ENCODE results near the gene RRP36.

The RRP36 gene

DNA sequence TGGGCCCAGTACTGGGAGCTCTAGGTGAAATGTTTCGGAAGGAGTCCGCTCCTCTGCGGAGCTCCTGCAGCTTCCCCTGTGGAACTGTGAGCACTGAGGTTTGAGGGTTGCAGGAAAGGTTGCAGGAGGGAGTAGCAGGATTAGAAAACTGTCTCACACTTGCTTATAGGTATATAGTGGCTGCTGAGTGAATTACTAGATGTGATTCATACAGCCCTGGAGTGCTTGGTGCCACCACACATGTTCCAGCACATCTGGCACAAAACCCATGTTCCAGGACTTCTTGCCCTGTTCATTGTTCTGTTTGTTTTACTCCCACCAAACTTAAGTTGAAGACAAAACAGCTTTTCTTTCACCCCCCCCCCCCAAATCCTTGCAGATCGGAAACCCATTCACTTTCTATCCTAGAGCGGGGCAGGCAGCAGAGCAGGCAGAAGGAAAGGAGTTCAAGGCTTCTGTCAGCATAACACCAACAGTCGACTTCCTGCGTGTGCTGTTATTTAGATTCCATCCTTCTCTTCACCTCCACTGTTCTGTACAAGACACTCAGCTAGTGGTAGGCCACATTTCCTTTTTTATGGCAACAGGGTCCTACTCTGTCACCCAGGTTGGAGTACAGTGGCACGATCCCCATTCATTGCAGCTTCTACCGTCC, 41.8 kb upstream of the RRP36 start:
- Histone ChIP-seq H3K4me1 (ENCODE audit: insufficient read depth, low read length, severe bottlenecking) (peaks cover 40% of the 10 kb centered on the region), H3K36me3 (ENCODE audit: insufficient read depth, low read length) (peaks cover 17% of the 10 kb centered on the region), H3K27ac (ENCODE audit: low read depth, low read length, poor library complexity, severe bottlenecking) (peak overlapping the region; percentile 70), H3K4me2 (ENCODE audit: low read length) (peak overlapping the region; percentile 97), H3K9ac (ENCODE audit: low read length) (peak overlapping the region; percentile 87), H3F3A (ENCODE audit: insufficient read depth, low read length) (peaks cover 4% of the 10 kb centered on the region; the same call in 1 of the 2 replicates), H3K9me2 (ENCODE audit: low read depth, low read length) (no peaks in the 10 kb centered on the region), H3K9me3 (ENCODE audit: low read length) (no peaks in the 10 kb centered on the region), H3K79me2 (ENCODE audit: insufficient read depth, low read length) (peaks cover 4% of the 10 kb centered on the region; the same call in 1 of the 2 replicates), H3K27me3 (ENCODE audit: insufficient read depth, low read length) (no peaks in the 10 kb centered on the region), H4K20me1 (ENCODE audit: insufficient read depth, low read length) (no peaks in the 10 kb centered on the region), H2AFZ (ENCODE audit: low read length) (0 out of 2 replicates have a peak overlapping the region, but pooled peaks have one; percentile 22), H3K4me3 (ENCODE audit: low read depth, low read length, poor library complexity, severe bottlenecking) (peak overlapping the region; percentile 85)
- TF ChIP-seq EZH2 (IDR thresholded peaks at IDR 0.05; ENCODE audit: borderline replicate concordance, low read length): no peak
- TF ChIP-seq, protein P1, sequence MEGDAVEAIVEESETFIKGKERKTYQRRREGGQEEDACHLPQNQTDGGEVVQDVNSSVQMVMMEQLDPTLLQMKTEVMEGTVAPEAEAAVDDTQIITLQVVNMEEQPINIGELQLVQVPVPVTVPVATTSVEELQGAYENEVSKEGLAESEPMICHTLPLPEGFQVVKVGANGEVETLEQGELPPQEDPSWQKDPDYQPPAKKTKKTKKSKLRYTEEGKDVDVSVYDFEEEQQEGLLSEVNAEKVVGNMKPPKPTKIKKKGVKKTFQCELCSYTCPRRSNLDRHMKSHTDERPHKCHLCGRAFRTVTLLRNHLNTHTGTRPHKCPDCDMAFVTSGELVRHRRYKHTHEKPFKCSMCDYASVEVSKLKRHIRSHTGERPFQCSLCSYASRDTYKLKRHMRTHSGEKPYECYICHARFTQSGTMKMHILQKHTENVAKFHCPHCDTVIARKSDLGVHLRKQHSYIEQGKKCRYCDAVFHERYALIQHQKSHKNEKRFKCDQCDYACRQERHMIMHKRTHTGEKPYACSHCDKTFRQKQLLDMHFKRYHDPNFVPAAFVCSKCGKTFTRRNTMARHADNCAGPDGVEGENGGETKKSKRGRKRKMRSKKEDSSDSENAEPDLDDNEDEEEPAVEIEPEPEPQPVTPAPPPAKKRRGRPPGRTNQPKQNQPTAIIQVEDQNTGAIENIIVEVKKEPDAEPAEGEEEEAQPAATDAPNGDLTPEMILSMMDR (IDR thresholded peaks at IDR 0.05; ENCODE audit: low read length): no peak

DNA sequence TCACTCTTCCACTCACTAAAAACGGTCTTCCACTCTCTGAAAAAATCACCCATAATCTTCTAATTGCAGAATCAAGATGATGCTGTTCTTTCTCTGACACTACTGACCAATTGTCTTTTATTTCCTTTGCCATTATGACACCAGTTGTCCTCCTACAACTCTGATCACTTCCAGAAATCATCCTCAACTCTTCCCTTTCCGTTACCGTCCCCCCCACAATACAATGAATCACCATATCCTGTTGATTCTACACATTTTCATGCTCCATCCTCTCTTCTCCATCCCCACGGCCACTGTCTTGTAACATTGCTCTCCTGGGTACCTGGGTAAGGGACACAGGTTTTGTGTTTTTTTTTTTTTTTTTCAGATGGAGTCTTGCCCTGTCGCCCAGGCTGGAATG, 39.6 kb upstream of the RRP36 start:
- peaks cover 4% of the 10 kb centered on the region; the same call in 1 of the 2 replicates for H3F3A ChIP-seq (ENCODE audit: insufficient read depth, low read length)
- H4K20me1 ChIP-seq (ENCODE audit: insufficient read depth, low read length): no peaks in the 10 kb centered on the region
- no peak overlapping the region for H3K4me3 ChIP-seq (ENCODE audit: low read depth, low read length, poor library complexity, severe bottlenecking)
- no peak for TF ChIP-seq EZH2 (IDR thresholded peaks at IDR 0.05; ENCODE audit: borderline replicate concordance, low read length)
- TF ChIP-seq, protein P1 (IDR thresholded peaks at IDR 0.05; ENCODE audit: low read length): no peak
- peaks cover 49% of the 10 kb centered on the region for H3K4me1 ChIP-seq (ENCODE audit: insufficient read depth, low read length, severe bottlenecking)
- H3K9ac ChIP-seq (ENCODE audit: low read length): no peak overlapping the region
- H3K9me3 ChIP-seq (ENCODE audit: low read length): no peaks in the 10 kb centered on the region
- H3K27me3 ChIP-seq (ENCODE audit: insufficient read depth, low read length): no peaks in the 10 kb centered on the region
- H3K27ac ChIP-seq (ENCODE audit: low read depth, low read length, poor library complexity, severe bottlenecking): no peak overlapping the region
- no peak overlapping the region for H3K4me2 ChIP-seq (ENCODE audit: low read length)
- H3K36me3 ChIP-seq (ENCODE audit: insufficient read depth, low read length): 0 out of 2 replicates have a peak, but pooled peaks cover 4% of the 10 kb centered on the region
- H3K9me2 ChIP-seq (ENCODE audit: low read depth, low read length): no peaks in the 10 kb centered on the region
- H3K79me2 ChIP-seq (ENCODE audit: insufficient read depth, low read length): peaks cover 10% of the 10 kb centered on the region
- no peak overlapping the region for H2AFZ ChIP-seq (ENCODE audit: low read length)

DNA sequence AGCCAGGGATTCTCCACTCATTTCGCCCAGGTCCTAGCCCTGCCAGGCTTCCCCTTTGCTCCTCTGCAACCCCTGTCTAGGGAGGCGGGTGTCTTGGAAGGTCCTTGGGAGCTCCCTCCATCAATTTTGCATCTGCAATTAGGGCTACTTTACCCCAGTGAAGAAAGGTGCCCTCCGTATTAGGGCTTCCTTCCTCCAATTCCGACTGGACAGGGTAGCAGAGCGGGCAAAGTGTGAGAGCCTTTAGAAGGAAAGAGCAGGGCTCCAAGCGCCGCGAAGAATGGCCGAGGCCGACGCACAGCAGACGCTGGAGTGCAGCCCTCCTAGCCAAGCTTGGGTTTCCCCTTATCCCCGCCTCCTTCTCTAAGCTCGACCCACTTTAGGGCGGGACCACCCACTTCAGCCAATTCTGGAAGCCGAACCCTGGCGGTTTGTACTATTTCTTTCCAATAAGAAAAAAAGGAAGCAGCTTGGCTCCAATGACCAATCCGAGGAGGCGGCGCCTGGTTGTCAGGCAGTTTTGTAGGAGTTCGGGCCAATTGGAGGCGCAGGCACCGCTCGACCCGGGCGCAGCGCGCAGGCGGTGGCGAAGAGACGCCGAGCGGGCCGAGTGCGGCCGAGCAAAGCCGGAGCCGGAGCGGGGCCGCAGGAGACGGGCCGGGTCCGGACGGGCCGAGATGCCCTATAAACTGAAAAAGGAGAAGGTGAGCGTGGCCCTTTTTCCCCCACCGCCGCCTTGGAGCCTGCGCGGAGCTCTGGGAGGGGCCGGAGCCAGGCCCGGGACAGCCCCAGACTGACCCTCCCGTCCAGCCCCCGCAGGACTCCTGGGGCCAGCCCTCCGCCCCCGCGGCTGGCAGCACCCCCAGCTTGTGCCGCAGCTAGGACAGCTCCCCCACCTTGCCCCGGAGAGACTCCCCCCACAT, 37.2 kb upstream of the RRP36 start, which contains the start of gene PPP2R5D:
PPP2R5D (plus strand) TSS at position 570 of the 923 bp plus-strand sequence; CDS start at position 678, 108 bp downstream.
- Histone ChIP-seq H3K4me3 (ENCODE audit: low read depth, low read length, poor library complexity, severe bottlenecking) (peak within 1 kb of the TSS; percentile 83), H3K4me1 (ENCODE audit: insufficient read depth, low read length, severe bottlenecking) (peaks cover 42% of the 10 kb centered on the region)

More for the DNA sequence above, 37.2 kb upstream of the RRP36 start, which contains the start of gene PPP2R5D:
- peaks cover 4% of the 10 kb centered on the region; the same call in 1 of the 2 replicates for H3F3A ChIP-seq (ENCODE audit: insufficient read depth, low read length)
- no peaks in the 10 kb centered on the region for H3K27me3 ChIP-seq (ENCODE audit: insufficient read depth, low read length)
- H3K4me2 ChIP-seq (ENCODE audit: low read length): peak within 1 kb of the TSS; percentile 88
- H3K9me3 ChIP-seq (ENCODE audit: low read length): no peaks in the 10 kb centered on the region
- H2AFZ ChIP-seq (ENCODE audit: low read length): no peak within 1 kb of the TSS
- H4K20me1 ChIP-seq (ENCODE audit: insufficient read depth, low read length): no peaks in the 10 kb centered on the region
- peaks cover 6% of the 10 kb centered on the region for H3K79me2 ChIP-seq (ENCODE audit: insufficient read depth, low read length)
- H3K9me2 ChIP-seq (ENCODE audit: low read depth, low read length): no peaks in the 10 kb centered on the region
- H3K27ac ChIP-seq (ENCODE audit: low read depth, low read length, poor library complexity, severe bottlenecking): peak within 1 kb of the TSS; percentile 52
- H3K9ac ChIP-seq (ENCODE audit: low read length): peak within 1 kb of the TSS; percentile 85
- peaks cover 15% of the 10 kb centered on the region; the same call in 1 of the 2 replicates for H3K36me3 ChIP-seq (ENCODE audit: insufficient read depth, low read length)
- TF ChIP-seq EZH2 (IDR thresholded peaks at IDR 0.05; ENCODE audit: borderline replicate concordance, low read length): no peak
- TF ChIP-seq, protein P1 (IDR thresholded peaks at IDR 0.05; ENCODE audit: low read length): no peak

All from OCI-LY1 (cell line).